ENCODE measurements around the gene NUDT8.

NUDT8 gene, protein sequence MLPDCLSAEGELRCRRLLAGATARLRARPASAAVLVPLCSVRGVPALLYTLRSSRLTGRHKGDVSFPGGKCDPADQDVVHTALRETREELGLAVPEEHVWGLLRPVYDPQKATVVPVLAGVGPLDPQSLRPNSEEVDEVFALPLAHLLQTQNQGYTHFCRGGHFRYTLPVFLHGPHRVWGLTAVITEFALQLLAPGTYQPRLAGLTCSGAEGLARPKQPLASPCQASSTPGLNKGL

DNA sequence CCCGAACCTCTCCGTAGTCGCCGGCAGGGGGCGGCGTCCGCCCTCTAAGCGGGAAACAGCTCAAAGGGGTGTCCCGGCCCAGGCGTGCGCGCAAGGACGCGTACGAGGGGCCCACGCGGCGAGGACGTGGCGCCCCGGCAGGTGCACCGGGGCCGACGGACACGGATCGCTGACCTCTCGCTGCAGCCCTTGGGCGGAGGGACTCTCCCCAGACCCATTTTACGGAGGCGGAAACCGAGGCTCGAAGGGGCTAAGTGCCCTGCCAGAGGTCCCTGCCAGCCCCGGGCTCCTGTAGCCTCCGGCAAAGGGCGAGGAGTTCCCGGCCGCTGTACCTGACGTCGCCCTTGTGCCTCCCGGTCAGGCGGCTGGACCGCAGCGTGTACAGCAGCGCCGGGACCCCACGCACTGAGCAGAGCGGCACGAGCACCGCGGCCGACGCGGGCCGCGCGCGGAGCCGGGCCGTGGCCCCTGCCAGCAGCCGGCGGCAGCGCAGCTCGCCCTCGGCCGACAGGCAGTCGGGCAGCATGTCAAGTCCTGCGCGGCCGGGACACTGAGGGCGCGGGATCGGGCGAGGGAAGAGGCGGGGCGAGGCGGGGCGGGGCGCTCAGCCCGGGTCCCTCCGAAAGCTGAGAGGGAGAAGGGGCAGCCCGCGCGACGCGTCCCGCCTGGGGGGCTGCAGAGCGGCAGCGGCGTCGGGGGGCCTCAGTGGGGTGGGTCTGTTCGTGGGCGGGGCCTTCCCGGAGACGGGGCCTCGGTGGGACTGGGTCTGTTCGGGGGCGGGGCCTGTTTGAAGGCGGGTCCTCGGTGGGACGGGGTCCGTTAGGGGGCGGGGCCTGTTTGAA is at the start of gene NUDT8:
Gene NUDT8, minus strand, starts transcription at position 552 of the 842 bp plus-strand sequence. Its CDS starts 26 bp downstream, at position 526.
- Histone ChIP-seq H3K9ac (ENCODE audit: low read depth, low read length) (peak within 1 kb of the TSS; percentile 78), H3K27me3 (ENCODE audit: control insufficient read depth, insufficient read depth, low read length) (no peaks in the 10 kb centered on the region), H3K4me1 (ENCODE audit: control insufficient read depth, insufficient read depth, low read length) (peaks cover 11% of the 10 kb centered on the region; the same call in 1 of the 2 replicates), H3K27ac (ENCODE audit: low read depth, low read length) (peak within 1 kb of the TSS; percentile 93), H3K36me3 (ENCODE audit: control insufficient read depth, insufficient read depth, low read length) (peaks cover 6% of the 10 kb centered on the region), H3K9me3 (ENCODE audit: control insufficient read depth, insufficient read depth, low read length) (no peaks in the 10 kb centered on the region), H3K4me3 (ENCODE audit: low read depth, low read length) (peak within 1 kb of the TSS; percentile 94)

DNA sequence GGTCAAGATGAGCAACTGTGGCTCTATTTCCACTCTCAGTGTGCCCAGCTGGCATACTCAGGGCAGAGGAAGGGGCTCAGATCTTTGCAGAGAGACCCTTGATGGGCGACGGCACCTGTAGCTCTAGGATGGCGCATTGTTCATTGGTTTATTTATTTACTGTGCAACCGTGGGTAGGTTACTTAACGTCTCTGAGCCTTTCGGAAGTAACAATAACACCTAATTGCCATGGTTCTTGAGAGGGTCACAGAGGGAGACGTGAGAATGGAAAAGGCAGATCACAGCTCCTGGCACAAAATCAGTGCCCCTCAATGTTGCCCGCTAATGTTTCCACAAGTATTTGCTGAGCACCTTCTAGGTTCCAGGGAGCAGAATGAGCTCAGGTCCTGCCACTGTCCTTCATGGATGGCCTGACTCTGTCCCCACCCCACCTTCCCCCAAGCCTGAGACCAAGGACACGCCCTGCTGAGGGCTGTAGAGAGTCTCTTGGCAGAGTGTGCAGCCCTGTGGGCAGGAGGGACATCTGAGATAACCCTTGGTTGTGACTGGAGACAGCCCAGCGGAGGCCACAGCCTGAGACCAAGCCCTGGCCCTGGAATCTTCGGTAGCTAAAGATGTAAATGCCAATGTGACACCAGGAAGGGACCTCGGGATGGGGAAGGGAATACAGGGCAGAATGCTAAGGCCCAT is 45.5 kb upstream of the NUDT8 start:
- Histone ChIP-seq H3K36me3 (ENCODE audit: control insufficient read depth, insufficient read depth, low read length) (no peaks in the 10 kb centered on the region), H3K9me3 (ENCODE audit: control insufficient read depth, insufficient read depth, low read length) (no peaks in the 10 kb centered on the region), H3K27me3 (ENCODE audit: control insufficient read depth, insufficient read depth, low read length) (no peaks in the 10 kb centered on the region), H3K4me1 (ENCODE audit: control insufficient read depth, insufficient read depth, low read length) (peaks cover 7% of the 10 kb centered on the region; the same call in 1 of the 2 replicates), H3K4me3 (ENCODE audit: low read depth, low read length) (no peak overlapping the region), H3K9ac (ENCODE audit: low read depth, low read length) (no peak overlapping the region), H3K27ac (ENCODE audit: low read depth, low read length) (no peak overlapping the region)

DNA sequence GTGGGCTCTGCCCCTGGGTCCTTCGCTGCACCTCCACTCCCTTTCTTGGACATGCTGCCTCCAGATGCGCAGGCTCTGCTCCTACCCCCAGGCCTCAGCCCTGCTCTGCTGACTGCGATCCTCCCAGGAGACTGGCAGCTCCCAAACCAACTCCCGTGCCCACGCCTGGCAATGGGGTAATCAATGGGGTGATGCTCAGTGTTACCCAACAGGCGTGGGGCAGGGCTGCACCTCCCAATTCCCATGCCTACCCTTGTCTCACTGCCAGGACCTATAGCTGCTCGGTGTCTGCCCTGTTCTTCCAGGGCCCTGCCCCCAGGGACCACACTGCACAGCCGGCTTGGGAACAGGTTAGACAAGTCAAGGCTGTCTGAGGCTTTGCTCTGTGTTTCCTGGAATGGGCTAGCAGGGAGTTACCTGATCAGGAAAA is 44.7 kb upstream of the NUDT8 start, which contains the start of gene ALDH3B2:
Gene ALDH3B2, minus strand, starts transcription at position 182 of the 430 bp plus-strand sequence. CDS start 7,688 bp downstream, outside the sequence.
- H3K4me1 ChIP-seq (ENCODE audit: control insufficient read depth, insufficient read depth, low read length) = peaks cover 7% of the 10 kb centered on the region; the same call in 1 of the 2 replicates
- H3K9me3 ChIP-seq (ENCODE audit: control insufficient read depth, insufficient read depth, low read length) = no peaks in the 10 kb centered on the region
- no peaks in the 10 kb centered on the region for H3K36me3 ChIP-seq (ENCODE audit: control insufficient read depth, insufficient read depth, low read length)
- H3K27ac ChIP-seq (ENCODE audit: low read depth, low read length) = no peak within 1 kb of the TSS
- H3K9ac ChIP-seq (ENCODE audit: low read depth, low read length) = no peak within 1 kb of the TSS
- H3K4me3 ChIP-seq (ENCODE audit: low read depth, low read length) = no peak within 1 kb of the TSS
- no peaks in the 10 kb centered on the region for H3K27me3 ChIP-seq (ENCODE audit: control insufficient read depth, insufficient read depth, low read length)

DNA sequence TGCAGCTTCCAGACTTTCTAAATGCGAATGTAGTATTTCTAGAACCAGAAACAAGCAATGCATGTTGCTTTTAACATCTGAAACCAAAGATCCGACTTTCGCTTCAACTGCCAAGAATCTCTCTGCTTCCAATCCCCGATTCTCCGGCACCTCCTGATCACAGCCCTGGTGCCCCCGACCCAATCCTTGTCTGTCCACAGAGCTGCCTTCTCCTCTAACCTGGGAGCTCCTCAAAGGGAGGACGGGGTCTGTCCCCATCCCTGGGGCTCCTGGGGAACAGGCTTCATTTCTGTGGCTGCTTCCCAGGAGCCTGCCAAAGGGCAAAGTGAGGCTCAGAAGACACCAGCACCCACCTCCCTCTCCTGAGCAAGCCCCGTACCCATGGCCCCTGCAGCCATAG is 44.2 kb upstream of the NUDT8 start:
- no peak overlapping the region for H3K9ac ChIP-seq (ENCODE audit: low read depth, low read length)
- H3K9me3 ChIP-seq (ENCODE audit: control insufficient read depth, insufficient read depth, low read length) = no peaks in the 10 kb centered on the region
- H3K27ac ChIP-seq (ENCODE audit: low read depth, low read length) = no peak overlapping the region
- no peaks in the 10 kb centered on the region for H3K27me3 ChIP-seq (ENCODE audit: control insufficient read depth, insufficient read depth, low read length)
- H3K36me3 ChIP-seq (ENCODE audit: control insufficient read depth, insufficient read depth, low read length) = no peaks in the 10 kb centered on the region
- peaks cover 7% of the 10 kb centered on the region; the same call in 1 of the 2 replicates for H3K4me1 ChIP-seq (ENCODE audit: control insufficient read depth, insufficient read depth, low read length)
- no peak overlapping the region for H3K4me3 ChIP-seq (ENCODE audit: low read depth, low read length)

DNA sequence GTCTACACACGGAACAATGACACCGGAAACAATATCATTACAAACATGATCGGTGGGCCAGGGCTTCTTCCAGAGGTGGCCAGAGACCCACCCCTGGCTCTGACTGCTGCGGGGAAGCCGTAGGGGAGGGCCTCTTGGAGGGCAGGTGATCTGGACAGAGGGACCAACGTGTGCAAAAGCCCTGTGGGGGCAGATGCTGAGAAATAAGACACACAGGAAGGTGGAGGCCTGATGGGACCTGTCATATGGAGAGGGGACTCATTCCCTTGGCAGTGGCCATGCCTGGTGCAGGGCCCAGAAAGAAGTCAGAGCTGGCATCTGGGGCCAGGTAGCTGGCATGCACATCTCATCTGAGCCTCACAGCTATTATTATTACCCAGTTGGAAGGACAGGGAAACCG is 43.6 kb upstream of the NUDT8 start:
- peaks cover 7% of the 10 kb centered on the region; the same call in 1 of the 2 replicates for H3K4me1 ChIP-seq (ENCODE audit: control insufficient read depth, insufficient read depth, low read length)
- no peak overlapping the region for H3K4me3 ChIP-seq (ENCODE audit: low read depth, low read length)
- no peaks in the 10 kb centered on the region for H3K36me3 ChIP-seq (ENCODE audit: control insufficient read depth, insufficient read depth, low read length)
- no peaks in the 10 kb centered on the region for H3K9me3 ChIP-seq (ENCODE audit: control insufficient read depth, insufficient read depth, low read length)
- no peak overlapping the region for H3K27ac ChIP-seq (ENCODE audit: low read depth, low read length)
- H3K27me3 ChIP-seq (ENCODE audit: control insufficient read depth, insufficient read depth, low read length) = no peaks in the 10 kb centered on the region
- H3K9ac ChIP-seq (ENCODE audit: low read depth, low read length) = no peak overlapping the region

DNA sequence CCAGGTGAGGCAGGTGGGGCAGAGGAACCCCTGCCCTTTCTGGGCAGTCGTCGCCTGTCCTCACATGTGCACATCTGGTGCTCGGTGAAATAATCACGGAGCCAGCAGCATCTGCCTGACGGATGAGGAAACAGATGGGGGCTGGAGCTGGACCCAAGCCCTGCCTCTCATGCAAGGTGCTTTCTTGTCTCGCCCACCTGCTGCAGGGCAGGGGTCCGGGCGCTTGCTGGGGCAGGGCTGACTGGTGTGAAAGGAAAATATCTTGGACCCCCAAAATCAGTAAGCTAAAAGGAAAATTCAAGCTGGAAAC is 41.4 kb upstream of the NUDT8 start:
- Histone ChIP-seq H3K36me3 (ENCODE audit: control insufficient read depth, insufficient read depth, low read length) (no peaks in the 10 kb centered on the region), H3K27me3 (ENCODE audit: control insufficient read depth, insufficient read depth, low read length) (no peaks in the 10 kb centered on the region), H3K9me3 (ENCODE audit: control insufficient read depth, insufficient read depth, low read length) (no peaks in the 10 kb centered on the region), H3K9ac (ENCODE audit: low read depth, low read length) (no peak overlapping the region), H3K27ac (ENCODE audit: low read depth, low read length) (no peak overlapping the region), H3K4me1 (ENCODE audit: control insufficient read depth, insufficient read depth, low read length) (peaks cover 7% of the 10 kb centered on the region; the same call in 1 of the 2 replicates), H3K4me3 (ENCODE audit: low read depth, low read length) (no peak overlapping the region)

DNA sequence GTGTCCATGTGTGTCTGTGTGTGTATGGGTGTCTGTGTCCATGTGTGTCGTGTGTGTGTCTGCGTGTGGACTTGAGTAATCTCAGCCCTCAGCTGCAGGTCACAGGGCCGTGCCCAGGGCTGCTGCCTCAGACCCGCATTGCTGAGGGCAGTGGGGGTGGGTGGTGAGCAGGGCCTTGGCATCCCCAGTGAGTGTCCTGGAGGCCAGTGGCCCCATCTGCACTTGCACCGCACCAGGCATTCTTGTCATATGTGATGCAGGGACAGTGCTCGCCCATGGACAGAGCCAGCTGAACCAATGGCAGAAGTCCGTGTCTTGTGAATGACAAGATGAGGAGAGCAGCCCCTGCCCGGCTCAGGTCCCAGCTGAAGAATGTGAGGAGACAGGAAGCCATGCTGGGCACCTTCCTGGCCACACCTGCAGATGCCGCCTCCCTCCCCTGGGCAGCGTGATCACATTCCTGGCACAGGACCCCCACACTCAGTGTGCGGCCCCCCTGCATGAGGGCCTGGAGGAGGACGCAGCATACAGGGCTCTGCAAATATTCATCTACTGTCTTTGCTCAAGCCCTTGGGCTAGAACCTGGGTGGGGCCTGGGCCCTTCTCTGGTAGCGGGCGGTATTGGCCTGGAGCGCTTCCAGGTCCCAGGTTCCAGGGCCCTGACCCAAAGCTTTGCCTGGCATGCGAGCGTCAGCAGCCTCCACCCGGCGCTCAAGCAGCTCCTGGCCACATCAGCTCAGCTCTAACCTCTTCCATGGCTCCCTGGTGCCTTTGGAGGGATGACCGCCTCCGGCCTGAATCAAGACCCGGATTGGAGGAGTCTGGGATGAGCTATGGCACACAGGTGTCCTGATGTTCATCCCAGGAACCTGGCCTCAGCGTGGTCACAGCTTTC is 40.8 kb upstream of the NUDT8 start:
- H3K4me3 ChIP-seq (ENCODE audit: low read depth, low read length) = no peak overlapping the region
- H3K9me3 ChIP-seq (ENCODE audit: control insufficient read depth, insufficient read depth, low read length) = no peaks in the 10 kb centered on the region
- H3K27me3 ChIP-seq (ENCODE audit: control insufficient read depth, insufficient read depth, low read length) = no peaks in the 10 kb centered on the region
- peaks cover 7% of the 10 kb centered on the region; the same call in 1 of the 2 replicates for H3K4me1 ChIP-seq (ENCODE audit: control insufficient read depth, insufficient read depth, low read length)
- no peak overlapping the region for H3K9ac ChIP-seq (ENCODE audit: low read depth, low read length)
- H3K36me3 ChIP-seq (ENCODE audit: control insufficient read depth, insufficient read depth, low read length) = no peaks in the 10 kb centered on the region
- H3K27ac ChIP-seq (ENCODE audit: low read depth, low read length) = no peak overlapping the region

DNA sequence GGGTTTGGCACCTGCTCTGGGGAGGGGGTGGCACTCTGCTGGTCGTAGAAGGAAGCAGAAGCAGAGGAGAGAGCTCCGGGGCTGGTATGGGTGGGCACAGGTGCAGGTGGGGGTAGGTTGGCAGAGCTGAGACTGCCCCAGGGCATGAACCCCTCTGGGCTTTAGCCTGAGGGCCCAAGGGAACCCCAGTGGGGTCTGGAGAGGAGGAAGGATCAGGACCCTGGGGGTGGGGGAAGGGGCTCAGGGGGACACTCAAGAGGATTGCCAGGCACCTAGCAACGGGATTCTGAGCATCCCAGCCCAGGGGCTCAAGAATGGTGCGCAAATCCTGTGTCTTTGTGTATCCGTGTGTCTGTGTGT is 38.4 kb upstream of the NUDT8 start:
- no peaks in the 10 kb centered on the region for H3K9me3 ChIP-seq (ENCODE audit: control insufficient read depth, insufficient read depth, low read length)
- no peak overlapping the region for H3K4me3 ChIP-seq (ENCODE audit: low read depth, low read length)
- H3K9ac ChIP-seq (ENCODE audit: low read depth, low read length) = no peak overlapping the region
- no peaks in the 10 kb centered on the region for H3K27me3 ChIP-seq (ENCODE audit: control insufficient read depth, insufficient read depth, low read length)
- H3K36me3 ChIP-seq (ENCODE audit: control insufficient read depth, insufficient read depth, low read length) = no peaks in the 10 kb centered on the region
- H3K4me1 ChIP-seq (ENCODE audit: control insufficient read depth, insufficient read depth, low read length) = no peaks in the 10 kb centered on the region
- no peak overlapping the region for H3K27ac ChIP-seq (ENCODE audit: low read depth, low read length)

DNA sequence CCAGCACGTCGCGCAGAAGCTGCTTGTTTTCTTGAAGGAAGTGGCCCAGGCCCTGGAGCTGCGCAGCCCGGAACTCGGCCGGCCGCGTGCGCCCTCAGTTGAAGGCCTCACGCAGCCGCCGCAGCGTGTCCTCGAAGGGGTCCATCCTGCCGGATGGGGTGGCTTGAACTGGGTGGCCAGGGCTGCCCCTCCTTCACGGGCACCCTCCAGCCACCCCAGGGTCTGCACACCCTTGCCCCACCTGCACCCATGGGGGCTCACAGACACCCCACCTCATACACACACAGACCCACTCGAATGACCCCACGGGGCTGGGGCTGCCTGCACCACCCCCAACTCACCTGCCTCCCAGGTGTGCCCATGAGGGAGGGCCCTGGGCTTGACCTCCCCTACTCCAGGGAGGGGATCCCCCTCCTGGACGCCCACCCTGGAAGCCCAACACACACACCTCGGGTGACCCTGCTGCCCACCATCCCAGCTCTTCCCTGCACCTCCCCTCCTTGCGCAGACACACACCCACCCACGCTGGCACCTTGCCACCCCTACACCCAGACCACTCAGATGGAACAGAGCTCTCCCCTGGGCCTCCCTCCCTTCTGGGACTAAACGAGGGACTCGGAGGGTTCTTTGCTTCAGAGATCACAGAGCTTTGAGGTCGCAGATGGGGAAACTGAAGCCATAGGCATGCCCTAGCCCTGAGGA is 37.9 kb upstream of the NUDT8 start:
- H3K27ac ChIP-seq (ENCODE audit: low read depth, low read length) = no peak overlapping the region

More for the DNA sequence above, 37.9 kb upstream of the NUDT8 start:
- Histone ChIP-seq H3K27me3 (ENCODE audit: control insufficient read depth, insufficient read depth, low read length) (no peaks in the 10 kb centered on the region), H3K4me3 (ENCODE audit: low read depth, low read length) (no peak overlapping the region), H3K4me1 (ENCODE audit: control insufficient read depth, insufficient read depth, low read length) (no peaks in the 10 kb centered on the region), H3K9ac (ENCODE audit: low read depth, low read length) (no peak overlapping the region), H3K9me3 (ENCODE audit: control insufficient read depth, insufficient read depth, low read length) (no peaks in the 10 kb centered on the region), H3K36me3 (ENCODE audit: control insufficient read depth, insufficient read depth, low read length) (no peaks in the 10 kb centered on the region)
